NCI-H345 (cell line): ENCODE data around the gene ZNF106.

Experiments used
- DNase-seq: peaks from one replicate; lab custom pipeline; 2025; lab: John Stamatoyannopoulos, UW

ZNF106 gene

DNA sequence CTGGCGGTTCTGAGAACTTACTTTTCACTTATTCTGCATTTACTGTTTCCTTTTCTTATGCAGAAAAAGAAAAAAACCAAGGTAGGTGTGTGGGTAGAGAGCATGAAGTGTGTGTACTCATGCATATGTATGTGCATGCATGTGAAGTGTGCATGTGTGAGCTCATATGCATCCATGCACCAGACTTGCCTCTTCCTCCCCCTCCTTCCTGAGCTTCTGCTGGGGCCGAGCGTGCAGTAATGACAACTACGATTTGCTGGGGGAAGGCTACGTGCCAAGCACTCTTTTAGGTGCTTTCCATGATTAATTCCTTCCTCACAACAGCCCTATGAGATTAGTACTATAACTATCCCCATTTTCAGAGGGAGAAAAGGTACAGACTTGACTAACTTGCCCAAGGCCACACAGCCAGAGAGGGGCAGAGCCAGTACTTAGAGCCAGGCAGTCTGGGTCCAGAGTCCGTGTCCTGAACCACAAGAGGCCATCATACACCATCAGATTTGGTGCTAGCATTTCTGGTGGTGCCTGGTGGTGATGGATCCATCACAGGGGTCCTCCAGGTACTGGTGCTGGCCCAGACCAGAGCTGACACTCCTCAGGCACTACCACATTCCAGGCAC lies 85.0 kb downstream of the ZNF106 start:
- no peak for DNase-seq

DNA sequence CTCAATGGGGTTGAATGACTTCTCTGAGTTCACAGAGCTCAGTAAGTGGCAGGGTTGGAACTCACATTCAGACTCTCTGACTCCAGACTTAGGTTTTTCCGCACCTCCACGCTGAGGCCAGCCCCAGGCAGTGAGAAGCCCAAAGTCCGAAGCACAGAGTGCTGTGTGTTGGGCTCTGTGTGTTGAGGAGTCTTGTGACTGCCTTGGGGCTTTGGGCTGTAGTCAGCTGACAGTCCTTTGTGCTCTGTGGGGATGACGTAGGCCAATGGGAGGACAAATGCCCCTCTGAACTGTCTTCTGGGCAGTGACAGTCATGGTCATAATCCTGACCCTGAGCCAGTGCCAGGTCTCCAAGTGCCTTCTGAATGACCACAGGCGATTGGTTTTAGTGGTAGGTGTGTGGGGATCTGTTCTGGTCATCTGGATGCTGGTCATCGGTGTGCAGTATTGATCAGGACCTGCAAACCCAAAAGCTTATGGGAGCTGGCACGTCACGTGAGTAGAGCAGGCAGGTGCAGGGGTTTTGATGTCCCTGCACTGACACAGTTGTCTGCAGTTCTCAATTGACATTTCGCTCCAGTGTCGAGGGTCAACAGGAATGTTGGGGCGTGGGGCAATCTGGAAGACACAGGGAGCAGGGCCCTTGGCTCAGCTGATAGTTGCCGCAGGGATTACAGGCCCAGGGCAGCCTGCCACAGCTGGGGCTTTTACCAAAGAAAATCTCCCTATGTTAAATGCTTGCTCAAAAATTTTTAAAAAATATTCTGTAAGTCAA lies 86.3 kb downstream of the ZNF106 start:
- DNase-seq: no peak

DNA sequence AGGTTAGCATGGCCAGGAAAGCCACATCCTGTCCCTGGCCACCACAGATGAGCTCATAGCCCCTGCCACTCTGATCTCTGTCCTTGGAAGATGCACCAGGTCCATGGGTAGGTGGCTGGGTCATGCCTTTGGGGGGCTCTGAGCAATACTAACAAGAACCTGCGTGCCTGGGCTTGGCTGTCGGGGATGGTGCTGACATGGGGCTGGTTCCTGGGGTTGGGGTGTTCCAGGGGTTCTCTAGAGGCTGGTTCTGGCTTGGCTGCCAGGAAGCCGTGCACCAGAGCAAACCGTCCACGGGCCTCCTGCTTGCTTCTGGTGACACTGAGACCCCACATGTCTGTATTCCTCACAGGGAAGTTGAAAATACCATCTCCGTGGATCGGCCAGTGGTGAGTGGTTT lies 87.6 kb downstream of the ZNF106 start:
- DNase-seq: no peak

DNA sequence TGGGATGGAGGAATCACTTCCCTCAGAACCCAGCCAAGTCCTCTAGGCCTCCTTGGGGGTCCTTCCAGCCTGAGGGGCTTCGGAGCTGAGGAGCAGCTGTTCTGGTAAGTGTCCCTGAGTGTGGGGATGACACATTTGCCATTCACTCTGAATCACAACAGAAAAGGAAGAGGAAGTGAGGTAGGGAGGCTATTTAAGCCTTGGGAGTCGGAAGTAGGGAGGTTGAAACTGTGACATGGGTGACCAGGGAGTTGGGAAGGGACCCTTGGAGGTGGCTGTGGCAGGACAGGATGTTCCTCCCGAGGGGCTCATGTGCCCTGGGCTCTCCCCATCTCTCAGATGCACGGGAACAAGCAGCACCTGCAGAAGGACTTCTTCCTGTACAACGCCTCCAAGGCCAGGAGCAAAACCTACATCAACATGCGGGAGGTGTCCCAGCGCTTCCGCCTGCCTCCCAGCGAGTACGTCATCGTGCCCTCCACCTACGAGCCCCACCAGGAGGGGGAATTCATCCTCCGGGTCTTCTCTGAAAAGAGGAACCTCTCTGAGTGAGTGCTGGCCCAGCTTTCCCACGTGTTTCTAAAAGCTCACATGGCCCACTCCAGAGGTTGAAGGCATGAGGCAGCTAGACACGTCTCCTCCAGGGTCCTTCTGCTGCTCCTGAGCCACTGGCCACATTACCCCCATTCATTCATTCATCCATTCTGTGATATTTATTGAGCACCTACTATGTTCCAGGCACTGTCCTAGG lies 88.3 kb downstream of the ZNF106 start:
- no peak for DNase-seq

DNA sequence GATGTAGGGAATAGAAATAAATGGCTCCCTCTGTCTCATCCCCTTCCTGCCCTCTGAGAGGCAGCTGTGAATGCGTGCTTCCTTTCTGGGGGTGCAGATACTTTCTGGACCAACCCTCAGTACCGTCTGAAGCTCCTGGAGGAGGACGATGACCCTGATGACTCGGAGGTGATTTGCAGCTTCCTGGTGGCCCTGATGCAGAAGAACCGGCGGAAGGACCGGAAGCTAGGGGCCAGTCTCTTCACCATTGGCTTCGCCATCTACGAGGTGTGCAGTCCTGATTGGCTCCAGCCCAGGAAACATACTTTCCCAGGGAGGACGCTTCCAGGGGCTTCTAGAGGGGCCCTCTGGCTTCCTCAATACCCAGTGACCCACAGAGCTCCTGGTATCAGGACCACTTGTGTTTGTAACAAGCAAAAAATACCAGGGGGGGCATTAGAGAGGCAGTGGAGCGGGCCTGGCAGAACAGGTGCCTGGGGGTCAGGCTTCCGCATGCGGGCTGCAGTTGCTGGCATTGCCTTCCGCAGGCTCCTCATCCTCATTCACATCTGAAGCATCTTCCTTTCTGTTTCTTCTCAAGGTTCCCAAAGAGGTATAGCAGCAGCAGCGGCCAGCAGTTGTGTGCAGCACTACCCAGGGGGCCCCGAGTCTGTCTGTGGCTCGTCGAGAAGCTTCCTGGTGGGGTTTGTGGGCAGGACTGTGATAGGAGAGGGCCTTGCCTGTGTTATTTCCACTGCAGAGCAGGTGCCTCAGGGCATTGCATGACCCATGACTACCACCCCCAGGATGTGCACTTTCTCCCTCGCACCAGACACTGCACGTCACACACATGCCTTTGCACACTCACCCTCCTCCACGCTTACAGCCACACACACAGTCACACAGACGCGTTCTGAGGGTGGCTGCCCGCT lies 89.1 kb downstream of the ZNF106 start:
- DNase-seq: no peak

DNA sequence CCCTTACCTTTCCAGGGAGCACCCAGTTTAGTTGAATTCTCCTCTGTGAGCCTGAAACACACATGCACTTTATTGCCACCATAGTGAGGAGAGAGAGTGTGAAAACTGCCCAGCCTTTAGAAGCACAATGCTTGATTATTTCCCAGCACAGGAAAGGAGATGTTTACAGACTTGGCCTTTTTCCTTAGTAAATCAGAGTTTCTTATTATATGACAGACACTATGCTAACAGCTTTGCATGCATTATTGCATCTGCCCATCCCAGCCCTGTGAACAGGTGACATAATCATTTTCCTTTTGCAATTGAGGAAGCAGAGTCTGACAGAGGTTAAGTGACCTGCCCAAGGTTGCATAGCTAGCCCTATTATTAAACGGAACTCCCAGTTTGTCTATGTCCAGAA lies 95.1 kb downstream of the ZNF106 start:
- DNase-seq: no peak

DNA sequence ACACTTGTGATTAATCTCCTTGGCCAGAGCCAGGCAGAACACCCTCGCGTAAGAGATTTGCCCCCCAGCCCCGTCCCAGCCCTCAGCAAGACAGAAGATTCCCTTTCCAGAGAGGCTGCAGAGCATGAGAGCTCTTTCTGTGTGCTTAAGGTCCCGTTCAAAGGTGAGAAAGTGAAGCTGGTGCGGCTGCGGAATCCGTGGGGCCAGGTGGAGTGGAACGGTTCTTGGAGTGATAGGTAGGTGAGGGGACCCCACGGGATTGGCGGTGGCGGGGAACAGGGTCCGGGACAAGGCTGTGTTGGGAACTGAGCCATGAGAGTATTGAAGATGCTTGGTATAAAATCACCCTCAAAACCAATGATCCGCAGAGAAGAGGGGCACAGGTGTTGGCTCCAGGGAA lies 96.8 kb downstream of the ZNF106 start:
- no peak for DNase-seq

DNA sequence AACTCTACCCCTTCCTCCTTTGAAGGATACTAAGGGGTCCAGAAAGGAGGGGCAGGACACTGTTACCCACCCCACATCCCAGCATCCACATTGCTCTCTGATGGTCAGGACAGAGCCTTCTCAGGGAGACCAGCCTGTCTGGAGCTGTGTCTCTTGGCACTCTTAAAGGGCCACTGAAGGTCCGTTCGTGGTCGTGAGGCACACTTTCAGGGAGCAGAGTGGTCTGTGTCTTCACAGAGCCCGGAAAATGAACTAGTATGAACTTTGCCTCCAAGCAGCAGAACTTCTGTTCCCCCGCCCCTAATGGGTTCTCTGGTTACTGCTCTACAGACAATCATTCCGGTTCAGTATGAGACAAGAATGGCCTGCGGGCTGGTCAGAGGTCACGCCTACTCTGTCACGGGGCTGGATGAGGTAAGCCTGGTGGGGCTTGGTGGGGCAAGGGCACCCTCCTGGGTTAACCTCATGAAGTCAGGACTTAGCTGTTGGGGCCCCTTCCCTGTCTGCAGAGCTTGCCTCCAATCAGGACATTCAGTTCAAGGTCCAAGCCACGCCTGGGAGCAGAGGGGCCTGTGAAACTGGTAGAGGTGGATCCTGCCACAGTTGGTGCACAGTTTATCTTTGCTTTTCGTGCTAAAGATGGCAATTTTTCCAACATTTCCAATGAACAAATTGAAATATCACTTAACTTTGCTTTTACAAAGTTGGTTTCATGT lies 98.5 kb downstream of the ZNF106 start:
- DNase-seq: no peak

DNA sequence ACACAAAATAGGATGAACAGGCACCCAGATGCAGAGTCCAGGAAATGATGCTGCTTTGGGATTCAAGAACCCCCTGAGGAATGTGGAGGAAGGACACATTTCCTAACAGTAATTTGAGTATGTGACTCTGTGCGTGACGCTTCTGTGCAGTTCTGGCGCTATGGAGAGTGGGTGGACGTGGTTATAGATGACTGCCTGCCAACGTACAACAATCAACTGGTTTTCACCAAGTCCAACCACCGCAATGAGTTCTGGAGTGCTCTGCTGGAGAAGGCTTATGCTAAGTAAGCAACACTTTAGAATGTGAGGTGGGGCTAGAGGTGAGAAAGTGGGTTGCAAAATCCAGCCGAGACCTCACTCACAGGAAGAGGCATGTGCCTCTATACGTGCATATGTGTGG lies 103.3 kb downstream of the ZNF106 start:
- DNase-seq: no peak

DNA sequence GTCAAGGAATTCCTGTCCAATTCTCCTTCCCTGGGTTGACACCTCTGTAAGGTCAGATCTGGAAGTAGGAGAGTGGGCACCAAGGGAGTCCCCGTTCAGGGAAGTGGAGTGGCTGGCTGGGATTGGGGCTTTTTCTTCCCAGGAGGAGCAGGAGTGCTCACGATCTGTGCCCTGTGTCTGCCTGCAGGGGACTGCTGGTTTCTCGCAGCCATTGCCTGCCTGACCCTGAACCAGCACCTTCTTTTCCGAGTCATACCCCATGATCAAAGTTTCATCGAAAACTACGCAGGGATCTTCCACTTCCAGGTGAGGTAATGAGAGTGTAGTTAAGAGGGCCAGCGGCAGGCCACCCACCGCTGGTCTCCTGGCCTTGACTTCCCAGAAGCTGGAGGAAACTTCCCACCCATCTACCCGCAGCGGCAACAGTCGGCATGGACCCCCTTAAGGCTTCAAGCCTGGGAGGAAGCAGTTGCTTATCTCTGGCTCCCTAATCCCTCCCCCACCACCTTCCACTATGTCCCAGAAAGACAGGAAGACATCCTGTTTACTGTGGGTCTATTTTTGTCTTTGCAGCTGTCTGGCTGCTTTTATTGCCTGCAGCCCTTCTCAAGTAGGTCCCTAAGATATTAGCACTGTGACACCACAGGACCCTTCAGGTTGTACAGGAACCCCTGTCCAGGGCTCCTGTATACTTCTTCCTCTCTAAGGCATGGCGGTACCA lies 104.8 kb downstream of the ZNF106 start:
- DNase-seq: no peak

DNA sequence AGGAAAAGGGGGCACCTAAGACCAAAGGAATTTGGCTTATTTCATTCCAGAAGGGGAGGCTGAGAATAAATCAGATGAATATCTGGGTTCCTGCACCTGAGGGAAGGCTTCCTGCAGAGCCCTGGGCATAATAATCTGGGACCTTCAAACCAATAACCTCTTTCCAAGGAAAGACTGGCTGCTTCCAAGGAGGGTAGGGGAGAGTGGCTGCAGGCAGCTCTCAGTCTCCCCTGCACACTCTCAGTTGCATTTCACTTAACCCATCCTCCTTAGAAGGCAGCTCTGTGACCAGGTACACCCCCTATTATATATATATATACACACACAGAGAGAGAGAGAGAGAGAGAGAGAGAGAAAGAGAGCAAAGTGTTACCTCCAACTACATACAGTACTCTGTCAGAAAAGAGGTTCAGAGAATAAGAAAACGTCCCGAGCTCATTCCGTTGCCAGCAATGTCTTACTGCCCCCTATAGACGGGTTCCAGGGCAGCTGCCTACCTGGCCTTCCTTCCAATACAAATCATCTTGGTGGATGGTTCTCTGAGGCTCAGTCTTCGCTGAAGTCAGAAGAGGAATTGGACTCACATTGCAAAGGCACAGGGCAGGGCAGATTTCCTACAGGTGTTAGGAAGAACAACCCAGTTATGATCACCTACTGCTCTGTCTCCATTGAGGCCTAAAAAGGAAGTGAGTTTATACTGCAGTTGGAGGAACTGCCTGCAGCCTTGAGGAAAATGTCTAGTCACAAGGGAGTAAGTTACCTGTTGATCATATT lies 105.5 kb downstream of the ZNF106 start:
- DNase-seq: peak; percentile 35

DNA sequence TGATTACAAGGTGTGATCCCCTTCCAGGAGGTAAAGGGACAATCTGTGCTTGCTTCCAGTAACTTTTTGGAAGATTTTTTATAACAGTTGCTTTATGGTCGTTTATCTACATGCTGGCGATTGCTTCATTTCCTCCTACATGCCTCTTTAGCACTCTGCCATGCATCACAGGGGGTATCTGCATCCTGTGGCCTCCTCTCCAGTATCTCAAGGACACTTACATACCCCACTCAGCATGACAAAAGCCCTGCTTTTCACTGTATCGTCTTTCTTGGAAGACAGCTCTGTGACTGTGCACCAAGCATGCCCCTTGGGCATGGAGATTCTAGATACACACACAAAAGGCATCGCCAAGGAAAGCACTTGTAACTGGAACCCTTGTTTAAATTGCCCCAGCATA lies 106.3 kb downstream of the ZNF106 start:
- no peak for DNase-seq

DNA sequence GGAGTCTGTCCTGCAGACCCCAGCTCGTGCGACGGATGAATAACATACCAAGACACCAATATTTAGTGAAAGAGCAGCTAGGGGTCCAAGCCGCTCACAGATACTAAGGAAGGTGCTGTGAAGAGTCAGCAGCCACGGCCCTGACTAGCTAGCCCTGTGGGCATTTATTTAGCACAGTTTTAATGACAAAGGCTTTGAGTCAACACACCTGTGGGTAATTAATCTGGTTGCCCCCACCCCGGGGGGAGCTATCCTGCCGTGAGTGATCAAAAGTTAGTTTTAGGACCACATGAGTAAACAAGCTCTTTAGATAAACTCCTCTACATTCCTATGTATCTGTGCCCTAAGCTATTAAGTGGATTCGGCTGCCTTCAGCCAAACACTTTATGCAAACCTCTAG lies 112.9 kb downstream of the ZNF106 start:
- no peak for DNase-seq

DNA sequence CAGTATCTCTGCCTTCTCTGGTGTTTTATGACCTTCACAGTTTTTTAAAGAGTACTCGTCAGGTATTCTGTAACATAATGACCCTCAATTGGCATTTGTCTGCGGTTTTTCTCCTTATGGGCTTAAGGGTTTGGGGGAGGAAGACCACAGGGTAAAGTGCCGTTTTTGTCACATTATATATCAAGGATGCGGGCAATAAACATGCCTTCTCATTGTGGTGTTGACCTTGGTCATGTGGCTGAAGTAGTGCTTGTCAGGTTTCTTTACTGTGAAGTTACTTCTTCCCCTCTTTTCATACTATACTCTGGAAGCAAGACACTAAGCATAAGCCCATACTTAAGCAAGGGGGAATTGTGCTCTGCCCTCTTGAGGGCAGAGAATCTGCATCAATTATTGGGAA lies 115.0 kb downstream of the ZNF106 start:
- no peak for DNase-seq

DNA sequence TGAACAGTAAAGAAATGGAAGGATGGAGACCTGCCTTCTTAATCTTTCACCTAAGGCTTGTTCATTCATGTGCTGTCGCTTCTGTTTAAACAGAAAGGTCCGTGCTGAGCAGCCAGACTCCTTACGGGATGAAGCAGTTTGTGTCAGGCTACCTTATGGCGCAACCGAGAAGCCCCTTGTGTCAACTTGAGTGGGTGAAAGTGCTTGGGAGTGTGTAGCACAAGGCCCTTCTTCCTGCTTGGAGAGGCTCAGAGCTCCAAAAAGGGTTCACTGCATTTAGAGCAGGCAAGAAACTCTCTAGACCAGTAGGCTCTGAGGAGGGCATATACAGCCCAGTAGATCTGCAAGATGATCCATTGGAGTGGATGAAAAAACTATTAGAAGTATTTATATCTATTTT lies 115.7 kb downstream of the ZNF106 start:
- no peak for DNase-seq

DNA sequence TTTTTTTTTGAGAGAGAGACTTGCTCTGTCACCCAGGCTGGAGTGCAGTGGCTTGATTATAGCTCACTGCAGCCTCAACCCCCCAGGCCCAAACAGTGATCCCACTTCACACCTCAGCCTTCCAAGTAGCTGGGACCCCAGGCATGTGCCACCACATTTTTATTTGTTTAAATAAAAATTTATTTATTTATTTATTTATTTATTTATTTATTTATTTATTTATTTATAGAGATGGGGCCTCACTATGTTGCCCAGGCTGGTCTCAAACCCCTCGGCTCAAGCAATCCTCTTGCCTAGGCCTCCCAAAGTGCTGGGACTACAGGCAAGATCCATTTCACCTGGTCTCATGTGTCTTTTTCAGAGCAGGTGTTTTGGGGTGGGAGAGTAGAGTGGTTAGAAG lies 116.1 kb downstream of the ZNF106 start:
- no peak for DNase-seq

DNA sequence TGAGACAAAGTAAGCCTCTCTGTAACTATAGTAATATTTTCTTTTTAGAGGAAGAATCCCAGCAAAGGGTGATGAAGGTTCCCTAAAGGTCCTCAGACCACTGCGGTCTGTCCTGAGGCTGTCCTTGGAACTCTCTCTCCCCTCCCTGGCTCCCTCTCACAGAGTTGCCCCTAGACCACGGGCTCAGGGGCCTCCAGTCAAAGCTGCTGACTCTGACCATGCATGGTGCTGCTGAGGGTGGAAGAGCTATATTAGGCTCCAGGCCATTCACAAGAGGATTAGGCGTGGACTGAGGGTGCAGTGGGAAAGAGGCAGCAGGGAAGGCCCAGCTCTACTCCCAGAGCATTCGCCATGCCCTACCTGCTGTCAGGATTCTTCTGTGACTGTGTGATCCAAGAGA lies 117.0 kb downstream of the ZNF106 start:
- no peak for DNase-seq

DNA sequence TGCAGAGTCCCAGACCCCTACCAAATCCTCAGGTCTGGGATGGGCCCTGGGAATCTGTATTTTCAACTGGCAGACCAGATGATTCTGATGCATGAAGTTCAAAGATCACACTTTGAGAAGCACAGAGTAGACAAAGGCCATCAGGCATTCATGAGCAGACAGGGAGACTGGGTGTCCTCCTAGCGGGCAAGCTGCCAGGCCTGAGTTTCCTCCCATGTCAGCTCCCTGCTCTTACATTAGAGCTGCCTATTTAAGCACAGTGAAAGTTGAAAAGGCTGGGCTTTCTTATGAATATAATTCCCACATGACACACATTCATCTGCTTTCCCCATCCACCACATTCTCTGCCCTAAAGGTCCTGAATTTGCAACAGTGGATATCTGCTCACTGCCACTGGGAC lies 117.7 kb downstream of the ZNF106 start:
- DNase-seq: no peak

DNA sequence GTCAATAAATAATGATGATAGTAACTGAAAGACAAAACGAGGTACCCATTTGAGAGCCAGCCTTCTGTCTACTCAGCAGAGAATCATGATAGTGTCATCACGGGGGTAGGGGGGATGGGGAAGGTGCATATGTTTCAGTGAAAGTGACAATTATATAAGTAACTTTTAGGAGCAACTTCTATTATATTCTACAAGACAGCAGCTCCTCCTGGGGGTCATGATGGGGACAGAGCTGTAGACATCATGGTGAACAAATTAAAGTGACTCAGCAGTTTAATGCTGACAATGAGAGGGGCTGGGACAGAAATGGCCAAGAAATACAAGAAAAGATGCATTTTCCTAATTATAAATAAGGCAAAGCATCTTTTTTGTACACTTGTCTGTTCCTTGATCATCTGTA lies 119.8 kb downstream of the ZNF106 start:
- DNase-seq: no peak

DNA sequence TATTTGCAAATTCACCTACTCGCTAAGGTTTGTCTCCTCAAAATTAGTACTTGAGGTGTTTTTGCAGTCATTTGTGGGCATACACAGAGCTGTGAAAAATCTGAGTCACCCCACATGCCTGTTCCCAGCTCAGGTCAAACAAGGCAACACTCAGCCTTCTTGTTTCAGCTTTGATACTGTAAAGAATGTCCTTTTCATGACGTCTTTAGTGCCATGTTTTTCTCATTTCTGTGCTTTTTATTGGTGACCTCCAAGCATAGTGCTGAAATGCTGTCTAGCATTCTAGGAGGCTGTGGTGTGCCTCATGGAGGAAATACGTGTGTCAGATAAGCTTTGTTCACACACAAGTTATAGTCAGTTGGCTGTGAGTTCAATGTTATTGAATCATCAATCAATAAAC lies 122.8 kb downstream of the ZNF106 start:
- DNase-seq: no peak
